ENCODE measurements around the gene HNRNPF.
A peak's percentile ranks its signal among the peaks of the same experiment; 100 is the strongest.

HNRNPF gene

DNA sequence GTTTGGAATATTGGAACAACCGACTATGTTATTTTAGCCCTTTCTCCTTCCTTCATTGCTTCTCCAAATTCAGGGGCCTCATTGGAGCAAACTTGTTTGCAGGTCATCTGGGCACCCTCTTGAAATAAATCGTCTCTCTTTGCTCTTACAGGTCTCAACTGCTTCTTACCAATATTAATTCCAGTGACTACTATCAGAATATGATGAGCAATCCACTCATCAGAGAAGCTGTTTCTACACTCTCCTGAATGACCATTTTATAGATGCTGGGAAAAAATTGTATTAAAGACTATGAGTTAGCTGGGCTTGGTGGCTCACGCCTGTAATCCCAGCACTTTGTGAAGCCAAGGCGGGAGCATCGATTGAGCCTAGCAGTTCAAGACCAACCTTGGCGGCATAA, 12.5 kb upstream of the HNRNPF start:
- DNase-seq (ENCODE audit: low read depth): no peak

DNA sequence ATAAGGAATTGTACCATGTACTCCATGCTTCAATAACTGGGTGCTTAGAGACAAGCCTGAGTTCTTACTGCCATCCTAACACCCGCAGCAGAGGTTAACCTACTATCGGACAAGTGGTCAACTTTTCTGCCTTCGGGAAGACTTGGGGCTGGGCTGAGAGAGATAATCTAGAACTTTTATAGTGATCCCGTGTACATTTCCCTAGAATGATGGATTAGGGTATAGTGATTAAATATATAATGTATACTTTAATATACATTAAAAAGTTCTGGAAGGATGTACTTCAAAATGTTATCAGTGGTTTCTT, 12.2 kb upstream of the HNRNPF start:
- no peak for DNase-seq (ENCODE audit: low read depth)

DNA sequence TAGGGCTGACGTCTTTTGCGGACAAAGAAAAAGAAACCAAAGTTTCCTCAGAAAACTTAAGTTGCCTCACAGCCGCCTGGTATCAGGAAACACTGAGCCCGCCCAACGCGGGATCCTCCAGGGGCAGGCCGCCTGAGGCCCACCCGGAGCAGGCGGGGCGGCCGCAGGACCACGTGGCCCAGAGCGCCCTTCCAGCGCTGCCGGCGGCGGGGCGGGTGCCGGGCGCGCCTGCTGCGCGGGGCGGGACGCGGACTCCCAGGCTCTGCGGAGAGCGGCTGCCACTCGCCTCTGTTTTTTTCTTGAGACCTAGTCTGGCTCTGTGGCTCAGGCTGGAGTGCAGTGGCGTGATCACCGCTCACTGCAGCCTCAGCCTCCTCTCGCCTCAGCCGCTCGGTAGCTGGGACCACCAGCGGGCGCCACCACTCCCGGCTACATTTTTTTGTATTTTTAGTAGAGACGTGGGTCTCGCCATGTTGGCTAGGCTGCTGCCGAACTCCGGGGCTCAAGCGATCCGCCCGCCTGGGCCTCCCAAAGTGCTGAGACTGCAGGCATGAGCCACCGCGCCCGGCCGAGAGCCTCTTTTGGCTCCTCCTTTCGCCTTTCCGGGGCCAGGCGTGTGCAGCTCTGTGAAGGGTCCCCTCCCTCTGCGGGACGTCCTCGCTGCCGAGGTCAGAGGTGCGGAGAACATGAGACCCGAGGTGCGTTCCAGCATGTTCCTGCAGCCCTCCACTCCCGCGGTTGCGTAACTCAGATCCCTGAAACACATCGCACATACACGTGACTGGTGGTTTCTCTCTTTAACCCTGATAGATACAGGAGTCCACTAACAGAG, 11.6 kb upstream of the HNRNPF start:
- DNase-seq (ENCODE audit: low read depth): peak; percentile 91

DNA sequence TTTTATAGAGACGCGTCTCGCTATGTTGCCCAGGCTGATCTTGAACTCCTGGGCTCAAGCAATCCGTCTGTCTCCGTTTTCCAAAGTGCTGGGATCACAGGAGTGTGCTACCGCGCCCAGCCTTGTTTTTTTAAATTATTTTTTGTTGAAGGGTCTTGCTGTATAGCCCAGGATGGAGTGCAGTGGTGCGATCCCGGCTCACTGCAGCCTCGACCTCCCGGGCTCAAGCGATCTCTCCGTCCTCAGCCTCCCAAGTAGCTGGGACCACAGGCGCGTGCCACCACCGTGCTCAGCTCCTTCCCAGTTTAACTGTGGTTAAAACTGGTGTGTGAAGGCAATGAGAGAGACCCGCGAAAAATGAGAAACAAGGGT, 11.0 kb upstream of the HNRNPF start:
- DNase-seq (ENCODE audit: low read depth): no peak

DNA sequence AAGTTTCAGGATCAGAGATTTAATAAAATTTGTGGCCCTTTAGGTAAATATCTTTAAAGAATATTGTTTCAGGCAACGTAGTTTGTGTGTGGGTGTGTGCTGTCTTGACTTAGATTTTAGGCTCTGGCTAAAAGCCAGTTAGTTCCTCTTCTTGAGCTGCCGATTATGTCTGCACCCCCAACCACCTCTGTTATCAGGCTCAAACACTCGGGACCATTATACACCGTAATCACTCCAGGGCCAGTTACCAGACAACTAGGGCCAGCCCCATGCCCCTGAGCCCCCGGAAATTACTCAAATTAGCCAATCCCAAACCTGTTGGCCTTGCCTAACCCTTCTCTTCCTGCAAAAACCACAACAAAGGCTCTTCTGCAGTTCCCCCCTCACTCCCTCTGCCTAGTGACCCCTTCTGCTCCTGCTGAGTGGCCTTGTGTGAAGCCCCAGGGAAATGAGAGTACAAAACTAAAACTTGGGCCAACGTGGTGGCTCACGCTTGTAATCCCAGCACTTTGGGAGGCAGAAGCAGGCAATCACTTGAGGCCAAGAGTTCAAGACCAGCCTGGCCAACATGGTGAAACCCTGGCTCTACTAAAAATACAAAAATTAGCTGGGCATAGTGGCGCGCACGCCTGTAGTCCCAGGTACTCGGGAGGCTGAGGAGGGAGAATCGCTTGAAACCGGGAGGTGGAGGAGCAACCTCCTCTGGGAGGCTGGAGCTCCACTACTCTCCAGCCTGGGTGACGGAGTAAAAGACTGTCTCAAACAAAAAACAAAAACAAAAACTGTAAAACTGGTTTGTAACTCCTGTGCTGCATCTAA, 9.2 kb upstream of the HNRNPF start:
- no peak for DNase-seq (ENCODE audit: low read depth)

DNA sequence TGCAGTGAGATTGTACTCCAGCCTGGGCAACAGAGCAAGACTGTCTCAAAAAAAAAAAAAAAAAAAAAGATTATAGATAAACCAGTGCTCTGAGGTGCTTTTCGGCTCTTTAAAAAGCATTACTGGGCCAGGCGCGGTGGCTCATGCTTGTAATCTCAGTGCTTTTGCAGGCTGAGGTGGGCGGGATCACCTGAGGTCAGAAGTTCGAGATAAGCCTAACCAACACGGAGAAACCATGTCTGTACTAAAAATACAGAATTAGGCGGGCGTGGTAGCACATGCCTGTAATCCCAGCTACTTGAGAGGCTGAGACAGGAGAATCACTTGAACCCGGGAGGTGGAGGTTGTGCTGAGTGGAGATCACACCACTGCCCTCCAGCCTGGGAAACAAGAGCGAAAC, 6.6 kb upstream of the HNRNPF start:
- DNase-seq (ENCODE audit: low read depth): no peak

DNA sequence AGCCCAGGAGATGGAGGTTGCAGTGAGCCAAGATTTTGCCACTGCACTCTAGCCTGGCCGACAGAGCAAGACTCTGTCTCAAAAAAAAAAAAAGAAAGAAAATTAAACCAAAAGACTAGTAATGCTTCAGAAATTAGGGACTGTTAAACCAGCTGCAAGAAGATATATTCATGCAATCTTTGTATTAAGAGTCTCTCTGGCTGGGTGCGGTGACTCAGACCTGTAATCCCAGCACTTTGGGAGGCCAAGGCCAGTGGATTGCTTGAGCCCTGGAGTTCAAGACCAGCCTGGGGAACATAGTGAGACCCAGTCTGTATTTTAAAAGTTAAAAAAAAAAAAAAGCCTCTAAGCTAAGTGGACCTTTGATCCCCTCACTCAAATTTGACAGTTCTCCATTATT, 2.5 kb upstream of the HNRNPF start:
- DNase-seq (ENCODE audit: low read depth): no peak

DNA sequence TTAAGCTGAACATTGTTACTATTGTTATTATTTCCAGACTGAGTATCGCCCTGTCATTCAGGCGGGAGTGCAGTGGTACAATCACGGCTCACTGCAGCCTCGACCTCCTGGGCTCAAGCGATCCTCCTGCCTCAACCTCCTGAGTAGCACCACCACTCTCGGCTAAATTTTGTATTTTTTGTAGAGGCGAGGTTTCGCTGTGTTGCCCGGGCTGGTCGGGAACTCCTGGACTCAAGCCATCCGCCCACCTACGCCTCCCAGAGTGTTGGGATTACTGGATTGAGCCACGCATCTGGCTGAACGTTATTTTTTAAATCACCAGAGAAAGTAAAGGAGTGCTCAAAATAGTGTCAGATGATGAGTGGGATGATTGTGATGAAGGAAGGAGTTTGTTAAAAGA, 1.4 kb upstream of the HNRNPF start:
- no peak for DNase-seq (ENCODE audit: low read depth)

DNA sequence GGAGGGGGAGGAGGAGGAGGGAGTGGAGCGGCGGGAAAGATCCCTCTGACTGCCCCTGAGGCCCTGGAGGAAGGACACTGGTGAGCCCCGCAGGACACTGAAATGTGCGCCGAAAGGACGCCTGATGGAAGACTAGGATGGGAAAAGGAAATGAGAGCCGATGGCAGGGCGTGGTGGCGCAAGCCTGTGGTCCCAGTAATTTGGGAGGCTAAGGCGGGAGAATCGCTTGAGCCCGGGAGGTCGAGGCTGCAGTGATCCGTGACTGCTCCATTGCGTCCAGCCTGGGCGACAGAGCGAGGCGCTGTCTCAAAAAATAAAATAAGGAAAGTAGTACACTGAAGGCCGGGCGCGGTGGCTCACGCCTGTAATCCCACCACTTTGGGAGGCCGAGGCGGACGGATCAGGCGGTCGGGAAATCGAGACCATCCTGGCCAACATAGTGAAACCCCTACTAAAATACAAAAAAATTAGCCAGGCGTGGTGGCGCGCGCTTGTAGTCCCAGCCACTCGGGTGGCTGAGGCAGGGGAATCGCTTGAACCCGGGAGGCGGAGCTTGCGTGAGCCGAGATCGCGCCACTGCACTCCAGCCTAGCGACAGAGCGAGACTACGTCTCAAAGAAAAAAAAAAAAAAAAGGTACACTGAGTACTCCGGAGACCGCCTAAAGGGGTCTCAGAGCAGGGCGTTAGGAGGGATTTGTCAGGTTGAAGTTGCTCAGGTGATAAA, 561 bp upstream of the HNRNPF start:
- DNase-seq (ENCODE audit: low read depth): no peak

DNA sequence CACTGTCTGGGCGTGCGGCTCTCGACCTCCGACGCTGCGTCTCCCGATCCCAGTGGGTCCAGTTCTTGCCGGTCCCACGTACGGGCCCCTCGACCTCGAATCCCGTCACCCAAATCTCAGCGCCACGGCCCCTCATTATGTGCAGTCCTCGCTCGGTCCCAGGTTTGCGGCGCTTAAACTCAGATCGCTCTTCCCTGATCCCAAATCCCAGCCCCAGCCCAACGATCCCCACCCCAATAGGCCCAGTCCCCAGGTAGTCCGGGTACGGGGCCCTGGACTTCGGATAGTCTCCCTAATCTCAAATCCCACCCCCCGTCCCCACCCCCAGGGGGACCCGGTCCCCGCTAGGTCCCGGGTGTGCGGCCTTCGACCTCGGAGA, 666 bp downstream of the HNRNPF start:
- no peak for DNase-seq (ENCODE audit: low read depth)

DNA sequence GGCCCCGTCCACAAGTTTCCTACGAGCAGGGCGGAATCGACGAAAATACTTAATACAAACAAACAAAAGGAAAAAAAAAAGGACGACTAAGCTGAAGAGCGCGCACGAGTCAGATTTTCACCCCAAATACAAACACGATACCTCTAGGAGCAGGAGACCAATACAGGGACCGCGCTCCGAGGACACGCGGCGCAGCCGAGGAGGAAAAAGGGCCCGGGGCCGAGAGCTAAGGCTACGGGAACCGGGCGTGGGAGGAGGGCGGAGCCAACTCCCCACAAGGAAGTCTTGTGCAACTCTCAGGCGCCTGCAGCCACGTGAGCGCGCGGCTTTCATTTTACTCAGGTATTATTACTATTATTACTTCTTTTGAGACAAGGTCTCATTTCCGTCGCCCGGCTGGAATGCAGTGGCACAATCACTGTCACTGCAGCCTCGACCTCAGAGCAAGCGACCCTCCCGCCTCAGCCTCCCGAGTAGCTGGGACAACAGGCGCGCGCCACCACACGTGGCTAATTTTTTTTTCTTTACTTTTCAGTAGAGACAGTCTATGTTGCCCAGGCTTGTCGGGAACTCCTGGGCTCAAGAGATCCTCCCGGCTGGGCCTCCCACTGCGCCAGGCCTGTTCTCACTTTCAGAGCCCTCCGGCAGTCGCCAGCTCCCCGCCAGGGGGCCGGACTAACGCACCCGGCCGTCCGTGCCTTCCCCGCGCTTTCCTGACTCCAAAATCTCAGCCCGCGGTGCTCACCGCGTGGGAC, 1.2 kb downstream of the HNRNPF start:
- peak; percentile 93 for DNase-seq (ENCODE audit: low read depth)

DNA sequence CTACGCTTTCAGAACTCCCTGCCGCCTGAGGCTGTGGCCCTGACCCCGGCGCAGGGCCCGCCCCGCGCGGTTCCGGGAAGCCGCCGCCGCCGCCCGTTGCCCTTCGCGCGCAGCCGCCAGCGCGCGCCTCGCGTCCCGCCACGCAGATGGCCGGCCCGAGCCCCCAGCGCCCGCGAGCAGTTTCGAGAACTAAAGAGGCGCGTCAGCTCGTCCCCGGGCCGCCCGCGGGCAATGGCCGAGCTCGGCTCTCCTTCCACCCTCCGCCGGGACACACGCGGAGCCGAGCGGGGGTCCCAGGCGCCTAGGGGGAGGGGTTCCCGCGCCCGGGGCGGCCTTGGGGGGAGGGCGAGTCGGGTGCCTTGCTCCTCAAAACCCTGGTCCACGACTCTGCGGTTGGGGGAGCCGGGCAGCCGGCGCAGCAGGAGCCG, 1.8 kb downstream of the HNRNPF start:
- peak; percentile 57 for DNase-seq (ENCODE audit: low read depth)

DNA sequence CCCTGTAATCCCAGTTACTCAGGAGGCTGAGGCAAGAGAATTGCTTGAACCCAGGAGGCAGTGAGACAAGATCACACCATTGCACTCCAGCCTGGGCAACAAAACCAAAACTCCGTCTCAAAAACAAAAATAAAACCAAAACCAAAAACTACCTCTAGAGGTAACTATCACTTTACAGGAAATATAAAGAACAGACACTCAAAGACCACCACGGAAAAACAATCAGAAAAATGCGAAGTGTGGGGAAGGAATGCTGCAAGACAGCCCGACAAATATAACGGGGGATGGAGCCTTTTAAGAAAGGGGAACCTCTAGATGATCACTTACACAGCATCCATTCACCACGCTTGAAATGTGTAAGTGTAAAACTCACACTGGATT, 4.3 kb downstream of the HNRNPF start:
- DNase-seq (ENCODE audit: low read depth): no peak

DNA sequence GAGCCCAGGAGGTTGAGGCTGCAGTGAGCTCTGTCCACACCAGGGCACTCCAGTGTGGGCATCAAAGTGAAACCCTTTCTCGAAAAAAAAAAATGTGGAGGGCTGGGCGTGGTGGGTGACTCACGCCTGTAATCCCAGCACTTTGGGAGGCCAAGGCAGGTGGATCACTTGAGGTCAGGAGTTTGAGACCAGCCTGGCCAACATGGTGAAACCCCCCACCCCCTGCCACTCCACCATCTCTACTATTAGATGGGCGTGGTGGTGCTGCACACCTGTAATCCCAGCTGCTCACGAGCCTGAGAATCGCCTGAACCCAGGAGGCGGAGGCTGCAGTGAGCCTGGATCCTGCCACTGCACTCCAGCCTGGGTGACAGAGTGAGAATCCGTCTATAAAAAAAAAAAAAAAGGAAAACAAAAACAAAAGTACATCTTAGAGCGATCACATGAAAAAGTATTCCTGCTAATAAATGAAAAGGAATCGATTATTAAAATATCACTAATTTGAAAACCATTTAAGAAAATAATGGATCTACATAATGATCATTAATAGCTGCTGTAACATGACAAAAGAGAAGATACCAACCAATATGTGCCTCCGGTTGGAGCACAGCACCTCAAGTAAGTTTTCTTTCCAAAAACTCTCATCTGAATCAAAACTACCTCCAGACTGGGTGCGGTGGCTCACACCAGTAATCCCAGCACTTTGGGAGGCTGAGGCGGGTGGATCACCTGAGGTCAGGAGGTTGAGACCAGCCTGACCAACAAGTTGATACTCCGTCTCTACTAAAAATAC, 4.9 kb downstream of the HNRNPF start:
- no peak for DNase-seq (ENCODE audit: low read depth)

DNA sequence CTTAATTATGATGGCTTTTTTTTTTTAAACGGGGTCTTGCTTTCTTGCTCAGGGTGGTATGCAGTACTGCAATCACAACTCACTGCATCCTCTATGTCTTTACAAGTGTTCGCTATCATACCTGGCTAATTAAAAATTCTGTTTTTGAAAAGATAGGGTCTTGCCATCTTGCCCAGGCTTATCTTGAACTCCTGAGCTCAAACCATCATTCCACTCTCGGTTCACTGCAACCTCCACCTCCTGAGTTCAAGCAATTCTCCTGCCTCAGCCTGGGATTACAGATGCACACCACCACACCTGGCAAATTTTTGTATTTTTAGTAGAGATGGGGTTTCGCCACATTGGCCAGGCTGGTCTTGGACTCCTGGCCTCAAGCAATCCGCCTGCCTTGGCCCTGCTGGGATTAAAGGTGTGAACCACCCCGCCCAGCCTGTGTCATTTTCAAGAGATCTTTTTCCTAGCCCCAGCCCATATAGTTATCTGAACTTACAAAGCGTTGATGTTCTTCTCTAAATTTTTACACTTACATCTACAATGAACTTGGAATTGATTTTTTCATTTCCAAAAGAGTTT, 6.0 kb downstream of the HNRNPF start:
- DNase-seq (ENCODE audit: low read depth): no peak

DNA sequence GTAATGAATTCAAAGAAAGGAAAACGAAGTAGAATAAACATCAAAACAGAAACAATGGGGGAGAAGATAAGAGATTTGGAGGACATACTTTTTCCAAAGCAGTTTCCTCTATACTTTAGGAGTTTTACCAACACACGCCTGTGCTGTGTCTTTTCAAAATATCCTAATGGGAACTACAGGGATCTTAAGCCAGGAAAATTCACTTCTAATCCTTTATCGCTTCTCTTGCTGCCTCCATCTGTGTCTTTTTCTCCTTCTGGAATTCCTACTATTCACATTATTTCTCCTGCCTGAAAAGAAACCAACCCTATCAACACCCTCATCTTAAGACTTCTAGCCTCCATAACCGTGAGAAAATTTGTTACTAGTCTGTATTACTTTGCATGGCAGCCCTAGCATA, 6.8 kb downstream of the HNRNPF start:
- DNase-seq (ENCODE audit: low read depth): no peak

DNA sequence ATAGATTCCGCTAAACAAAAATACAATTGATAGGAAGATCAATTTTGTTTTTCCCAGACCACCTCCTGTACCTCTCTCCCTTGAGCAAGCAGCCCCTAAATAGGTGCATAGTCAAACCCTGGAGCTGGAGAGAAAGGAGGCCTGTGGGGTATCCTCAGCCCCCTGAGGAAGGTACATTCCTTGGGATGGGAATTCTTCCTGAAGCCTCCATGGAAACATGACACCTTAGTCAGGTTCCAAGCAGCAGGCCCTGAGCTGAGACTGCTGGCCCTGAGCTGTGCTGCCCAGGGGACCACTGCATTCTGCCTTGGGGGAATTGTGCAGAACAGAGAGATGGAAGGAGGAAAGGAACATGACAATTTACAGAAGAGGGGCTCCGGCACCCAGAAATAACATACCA, 7.4 kb downstream of the HNRNPF start:
- no peak for DNase-seq (ENCODE audit: low read depth)

DNA sequence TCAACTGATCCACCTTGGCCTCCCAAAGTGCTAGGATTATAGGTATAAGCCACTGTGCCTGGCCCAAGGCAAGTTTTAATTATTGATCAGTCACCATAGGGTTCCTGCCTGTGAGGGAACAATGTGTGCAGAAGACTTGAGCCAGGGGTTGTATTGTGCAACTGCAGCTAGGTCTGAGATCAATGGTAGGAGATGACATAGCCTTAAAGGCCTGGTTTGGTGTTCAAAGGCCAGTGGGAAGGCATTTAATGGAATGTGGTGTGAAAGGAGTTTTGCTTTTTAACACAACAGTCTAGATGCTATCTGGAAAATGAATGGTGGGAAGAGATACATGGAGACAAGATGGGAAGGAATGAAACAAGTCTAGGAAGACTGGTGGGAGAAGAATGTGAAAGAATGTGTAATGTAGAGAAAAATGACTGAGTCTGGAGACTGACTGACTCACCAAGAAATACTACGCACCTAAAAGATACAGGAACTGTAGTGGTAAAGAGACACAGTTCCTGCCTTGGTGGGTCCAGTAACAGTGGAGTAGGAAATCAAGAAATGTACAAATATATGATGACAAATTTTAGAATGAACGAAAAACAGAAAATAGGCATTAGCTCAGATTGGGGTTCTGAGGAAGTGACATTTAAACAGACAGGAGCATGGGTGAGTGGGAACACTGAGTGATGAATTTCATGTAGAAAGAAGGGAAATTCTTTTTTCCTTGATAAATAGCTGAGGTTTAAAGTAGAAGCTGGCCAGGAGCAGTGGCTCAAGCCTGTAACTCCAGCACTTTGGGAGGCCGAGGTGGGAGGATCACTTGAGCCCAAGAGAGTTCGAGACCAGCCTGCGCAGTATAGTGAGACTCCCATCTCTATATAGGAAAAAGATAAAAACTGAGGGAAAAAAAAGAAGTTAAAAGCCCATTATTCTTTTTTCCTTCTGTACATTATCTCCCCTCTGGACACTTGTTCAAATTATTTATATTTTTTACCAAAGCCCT, 9.4 kb downstream of the HNRNPF start:
- peak; percentile 70 for DNase-seq (ENCODE audit: low read depth)

DNA sequence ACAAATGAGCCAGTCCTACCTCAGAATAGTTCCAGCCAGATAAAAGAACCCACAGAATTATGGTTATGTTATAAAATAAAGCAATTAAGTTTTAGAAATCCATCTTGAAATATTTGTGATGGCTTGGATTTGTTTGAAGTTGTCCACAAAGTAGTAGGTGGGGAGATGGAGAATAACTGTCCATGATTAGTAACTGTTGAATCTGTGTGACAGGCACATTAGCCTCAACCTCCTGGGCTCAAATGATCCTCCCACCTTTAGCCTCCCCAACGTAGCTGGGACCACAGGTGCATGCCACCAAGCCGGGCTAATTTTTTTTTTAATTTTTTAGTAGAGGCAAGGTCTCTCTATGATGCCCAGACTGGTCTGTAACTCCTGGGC, 10.1 kb downstream of the HNRNPF start:
- no peak for DNase-seq (ENCODE audit: low read depth)

All from iris pigment epithelial cell (primary cell).